ENCODE measurements around the gene MTARC2. TPM values are rescaled to one million over a fixed set of nuclear protein-coding genes. Genes with fewer than 3 reads are reported as not detected.

Gene MTARC2
- total and polyA plus RNA-seq, 2 donors from 2014 or later, result 28.6 to 95.2 TPM

GRCh38 chr1:220726634-220727033, 21.5 kb upstream of the MTARC2 start:
- no peaks in the 10 kb centered on the region for H3K27me3 ChIP-seq (ENCODE audit: control insufficient read depth, insufficient read depth, low read length)
- H3K9me3 ChIP-seq (ENCODE audit: control insufficient read depth in 2 of 3, insufficient read depth in 1 of 3, low read length in 3 of 3), result no peaks in the 10 kb centered on the region
- FAIRE-seq (no peak), DNase-seq (no peak)
- intact Hi-C loops (cut with DNase I), result no loop called here
- TF ChIP-seq CTCF (IDR thresholded peaks at IDR 0.05; ENCODE audit: borderline replicate concordance, extremely low read depth, insufficient read depth), result no peak
- H3K4me1 ChIP-seq (ENCODE audit: control insufficient read depth in 2 of 3, insufficient read depth in 2 of 3, low read depth in 1 of 3, low read length in 3 of 3), result no peaks in the 10 kb centered on the region
- no peak overlapping the region for H3K27ac ChIP-seq (ENCODE audit: low read depth in 2 of 2, low read length in 2 of 2)
- H3K9ac ChIP-seq (ENCODE audit: low read length in 3 of 3), result no peak overlapping the region
- H3K4me3 ChIP-seq (ENCODE audit: low read length in 3 of 3), result no peak overlapping the region
- no peaks in the 10 kb centered on the region for H3K36me3 ChIP-seq (ENCODE audit: control insufficient read depth in 2 of 3, insufficient read depth in 3 of 3, low read length in 3 of 3)

GRCh38 chr1:220727519-220727918, 20.6 kb upstream of the MTARC2 start:
- Histone ChIP-seq H3K27me3 (ENCODE audit: control insufficient read depth, insufficient read depth, low read length) (no peaks in the 10 kb centered on the region), H3K4me1 (ENCODE audit: control insufficient read depth in 2 of 3, insufficient read depth in 2 of 3, low read depth in 1 of 3, low read length in 3 of 3) (peaks cover 0 to 5% (median 1%) of the 10 kb centered on the region in 3 donors), H3K9ac (ENCODE audit: low read length in 3 of 3) (no peak overlapping the region), H3K27ac (ENCODE audit: low read depth in 2 of 2, low read length in 2 of 2) (no peak overlapping the region), H3K9me3 (ENCODE audit: control insufficient read depth in 2 of 3, insufficient read depth in 1 of 3, low read length in 3 of 3) (no peaks in the 10 kb centered on the region), H3K36me3 (ENCODE audit: control insufficient read depth in 2 of 3, insufficient read depth in 3 of 3, low read length in 3 of 3) (no peaks in the 10 kb centered on the region), H3K4me3 (ENCODE audit: low read length in 3 of 3) (no peak overlapping the region)
- intact Hi-C loops (cut with DNase I), result no loop called here
- FAIRE-seq, result no peak
- no peak for DNase-seq
- TF ChIP-seq CTCF (IDR thresholded peaks at IDR 0.05; ENCODE audit: borderline replicate concordance, extremely low read depth, insufficient read depth), result no peak

GRCh38 chr1:220730486-220730885, 17.6 kb upstream of the MTARC2 start:
- intact Hi-C loops (cut with DNase I), result no loop called here
- Histone ChIP-seq H3K27ac (ENCODE audit: low read depth in 2 of 2, low read length in 2 of 2) (no peak overlapping the region), H3K9ac (ENCODE audit: low read length in 3 of 3) (no peak overlapping the region), H3K27me3 (ENCODE audit: control insufficient read depth, insufficient read depth, low read length) (no peaks in the 10 kb centered on the region), H3K4me3 (ENCODE audit: low read length in 3 of 3) (no peak overlapping the region), H3K36me3 (ENCODE audit: control insufficient read depth in 2 of 3, insufficient read depth in 3 of 3, low read length in 3 of 3) (no peaks in the 10 kb centered on the region), H3K4me1 (ENCODE audit: control insufficient read depth in 2 of 3, insufficient read depth in 2 of 3, low read depth in 1 of 3, low read length in 3 of 3) (peaks cover 0 to 13% (median 7%) of the 10 kb centered on the region in 3 donors), H3K9me3 (ENCODE audit: control insufficient read depth in 2 of 3, insufficient read depth in 1 of 3, low read length in 3 of 3) (no peaks in the 10 kb centered on the region)
- FAIRE-seq (no peak), DNase-seq (no peak)
- no peak for TF ChIP-seq CTCF (IDR thresholded peaks at IDR 0.05; ENCODE audit: borderline replicate concordance, extremely low read depth, insufficient read depth)

- FAIRE-seq, result no peak
- H3K4me3 ChIP-seq (ENCODE audit: low read length in 3 of 3), result no peak overlapping the region
- intact Hi-C loops (cut with DNase I), result no loop called here
Measured at GRCh38 chr1:220732137-220732536, 16.0 kb upstream of the MTARC2 start.

More at GRCh38 chr1:220732137-220732536, 16.0 kb upstream of the MTARC2 start:
- Histone ChIP-seq H3K27me3 (ENCODE audit: control insufficient read depth, insufficient read depth, low read length) (no peaks in the 10 kb centered on the region), H3K9me3 (ENCODE audit: control insufficient read depth in 2 of 3, insufficient read depth in 1 of 3, low read length in 3 of 3) (no peaks in the 10 kb centered on the region), H3K27ac (ENCODE audit: low read depth in 2 of 2, low read length in 2 of 2) (peak overlapping the region; percentile 26 to 80), H3K9ac (ENCODE audit: low read length in 3 of 3) (no peak overlapping the region), H3K4me1 (ENCODE audit: control insufficient read depth in 2 of 3, insufficient read depth in 2 of 3, low read depth in 1 of 3, low read length in 3 of 3) (peaks cover 0 to 13% (median 7%) of the 10 kb centered on the region in 3 donors), H3K36me3 (ENCODE audit: control insufficient read depth in 2 of 3, insufficient read depth in 3 of 3, low read length in 3 of 3) (no peaks in the 10 kb centered on the region)
- no peak for DNase-seq
- no peak for TF ChIP-seq CTCF (IDR thresholded peaks at IDR 0.05; ENCODE audit: borderline replicate concordance, extremely low read depth, insufficient read depth)
